IPS DF 6.9 (cell line): ENCODE measurements around the gene GTPBP6.

Source experiments
- DNase-seq: peaks from one replicate; pipeline ENCODE4 v3.0.0-alpha.2; 2013; ENCODE audit warnings: low read depth, low spot score
- H3K27ac ChIP-seq: one replicate; pipeline ENCODE4 v1.5.1; 2013; ENCODE audit warnings: low read length, control low read depth
- H3K27me3 ChIP-seq: 2 replicates; pipeline ENCODE4 v1.6.1; 2013; ENCODE audit warnings: mild to moderate bottlenecking, low read length; ENCODE audit not compliant: control insufficient read depth, insufficient read depth
- H3K36me3 ChIP-seq: 2 replicates; pipeline ENCODE4 v1.6.1; 2013; ENCODE audit warnings: low read length; ENCODE audit not compliant: control insufficient read depth, insufficient read depth
- H3K4me1 ChIP-seq: 2 replicates; pipeline ENCODE4 v1.6.1; 2013; ENCODE audit warnings: low read length; ENCODE audit not compliant: control insufficient read depth, insufficient read depth
- H3K4me3 ChIP-seq: 2 replicates; pipeline ENCODE4 v1.5.1; 2013; ENCODE audit warnings: mild to moderate bottlenecking, low read length
- H3K9me3 ChIP-seq: 2 replicates; pipeline ENCODE4 v1.6.1; 2013; ENCODE audit warnings: low read length, inconsistent platforms; ENCODE audit not compliant: control insufficient read depth, insufficient read depth
- WGBS: extraction: QIAGEN DNeasy Blood & Tissue Kit; methylation state at CpG from one replicate; pipeline ENCODE4 v1.1.7; 2013; ENCODE audit warnings: mixed read lengths, missing lambda C conversion rate; ENCODE audit not compliant: insufficient read length, insufficient coverage; 5-methylcytosine and 5-hydroxymethylcytosine counted together

The GTPBP6 gene

DNA sequence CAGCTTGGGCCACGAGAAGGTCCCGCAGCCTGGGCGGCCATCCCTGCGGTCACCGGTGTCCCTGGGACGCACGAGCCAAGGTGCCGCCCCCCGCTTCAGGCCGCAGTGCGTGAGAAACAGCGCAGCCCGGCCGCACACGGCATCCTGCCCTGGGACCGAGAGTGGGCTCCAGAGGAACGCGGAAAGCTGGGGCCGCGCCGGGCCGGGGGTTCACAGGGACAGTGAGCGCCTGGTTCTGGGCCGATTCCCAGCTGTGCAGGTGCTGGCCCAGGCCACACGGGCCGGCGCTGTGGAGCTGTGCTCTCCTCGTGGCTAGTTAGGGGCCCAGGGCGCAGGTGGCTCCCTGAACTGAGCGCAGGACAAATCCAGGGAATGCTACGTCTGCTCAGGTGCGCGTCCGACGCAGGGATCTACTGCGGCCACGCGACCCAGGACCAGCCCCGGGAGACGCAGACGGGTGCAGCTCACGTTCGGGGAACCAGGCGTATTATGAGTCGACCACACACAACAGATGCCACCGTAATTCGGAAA, 25.8 kb upstream of the GTPBP6 start:
- H3K36me3 ChIP-seq, result peaks cover 28% of the 10 kb centered on the region
- H3K27me3 ChIP-seq, result no peaks in the 10 kb centered on the region
- no peak overlapping the region for H3K4me3 ChIP-seq
- no peaks in the 10 kb centered on the region for H3K9me3 ChIP-seq
- H3K27ac ChIP-seq, result no peak overlapping the region
- no peaks in the 10 kb centered on the region; the same call in 1 of the 2 replicates for H3K4me1 ChIP-seq
- no peak for DNase-seq
- no CpG with 5 or more reads among the region's 47 CpGs for whole genome bisulfite sequencing

- peaks cover 32% of the 10 kb centered on the region for H3K36me3 ChIP-seq
- H3K27ac ChIP-seq, result no peak overlapping the region
- no peaks in the 10 kb centered on the region for H3K9me3 ChIP-seq
- H3K27me3 ChIP-seq, result no peaks in the 10 kb centered on the region
- no CpG with 5 or more reads among the region's 36 CpGs for WGBS
- peaks cover 1% of the 10 kb centered on the region; the same call in 1 of the 2 replicates for H3K4me1 ChIP-seq
- DNase-seq, result no peak
- H3K4me3 ChIP-seq, result no peak overlapping the region
These were observed 23.0 kb upstream of the GTPBP6 start for GRCh38 chrX:341541-342101.

- peaks cover 31% of the 10 kb centered on the region for H3K36me3 ChIP-seq
- no peaks in the 10 kb centered on the region for H3K9me3 ChIP-seq
These were observed 22.2 kb upstream of the GTPBP6 start for GRCh38 chrX:340641-341423.

GRCh38 chrX:340121-340520, 21.5 kb upstream of the GTPBP6 start:
- no CpG with 5 or more reads among the region's 24 CpGs for WGBS
- Histone ChIP-seq H3K9me3 (no peaks in the 10 kb centered on the region), H3K36me3 (peaks cover 27% of the 10 kb centered on the region), H3K4me3 (no peak overlapping the region), H3K27me3 (no peaks in the 10 kb centered on the region), H3K27ac (no peak overlapping the region), H3K4me1 (peaks cover 1% of the 10 kb centered on the region; the same call in 1 of the 2 replicates)
- DNase-seq, result no peak

More at GRCh38 chrX:340641-341423, 22.2 kb upstream of the GTPBP6 start:
- no peak for DNase-seq
- H3K27me3 ChIP-seq, result no peaks in the 10 kb centered on the region
- no peak overlapping the region for H3K27ac ChIP-seq
- H3K4me3 ChIP-seq, result no peak overlapping the region
- peaks cover 1% of the 10 kb centered on the region; the same call in 1 of the 2 replicates for H3K4me1 ChIP-seq
- no CpG with 5 or more reads among the region's 52 CpGs for WGBS

DNA sequence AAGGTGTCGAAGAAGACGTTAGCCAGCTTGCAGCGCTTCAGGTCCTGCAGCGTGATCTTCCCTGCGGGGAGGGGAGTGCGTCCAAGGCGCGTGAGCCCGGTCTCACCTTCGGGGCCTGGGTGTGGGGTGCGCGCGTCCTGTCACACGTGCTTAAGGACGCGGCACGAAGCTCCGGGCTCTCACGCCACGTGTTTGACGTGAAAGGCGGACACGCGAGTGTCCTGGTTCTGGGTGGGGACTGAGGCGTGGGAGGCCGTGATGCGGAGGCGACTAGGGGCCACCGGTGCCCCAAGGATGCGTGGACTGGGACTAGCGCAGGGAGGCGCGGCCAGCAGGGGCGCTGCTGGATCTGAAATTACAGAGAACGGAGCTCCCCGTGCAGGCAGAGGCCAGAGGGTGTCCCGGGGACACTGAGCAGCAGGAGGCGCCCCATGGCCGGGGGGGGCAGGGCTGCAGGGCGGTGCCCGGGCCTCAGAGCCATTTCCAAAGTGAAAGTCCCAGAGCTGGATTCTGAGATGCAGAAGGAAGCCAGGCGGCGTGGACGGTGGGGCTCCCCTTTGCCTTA, 20.3 kb upstream of the GTPBP6 start:
- WGBS, result no CpG with 5 or more reads among the region's 44 CpGs

GRCh38 chrX:338281-338835, 19.8 kb upstream of the GTPBP6 start:
- Histone ChIP-seq H3K4me3 (no peak overlapping the region; the same call in 1 of the 2 replicates), H3K36me3 (peaks cover 27% of the 10 kb centered on the region), H3K27me3 (no peaks in the 10 kb centered on the region), H3K4me1 (peaks cover 1% of the 10 kb centered on the region; the same call in 1 of the 2 replicates), H3K27ac (no peak overlapping the region), H3K9me3 (no peaks in the 10 kb centered on the region)
- no peak for DNase-seq
- WGBS, result no CpG with 5 or more reads among the region's 53 CpGs

More for the DNA sequence above, 20.3 kb upstream of the GTPBP6 start:
- DNase-seq, result no peak
- Histone ChIP-seq H3K4me3 (no peak overlapping the region), H3K4me1 (peaks cover 1% of the 10 kb centered on the region; the same call in 1 of the 2 replicates), H3K36me3 (peaks cover 24% of the 10 kb centered on the region), H3K27me3 (no peaks in the 10 kb centered on the region), H3K27ac (no peak overlapping the region), H3K9me3 (no peaks in the 10 kb centered on the region)

- no peak for DNase-seq
- Histone ChIP-seq H3K9me3 (no peaks in the 10 kb centered on the region), H3K4me1 (peaks cover 1% of the 10 kb centered on the region; the same call in 1 of the 2 replicates), H3K36me3 (peaks cover 29% of the 10 kb centered on the region), H3K27ac (no peak overlapping the region), H3K27me3 (no peaks in the 10 kb centered on the region), H3K4me3 (no peak overlapping the region)
- WGBS, result no CpG with 5 or more reads among the region's 38 CpGs
These were observed 18.8 kb upstream of the GTPBP6 start for GRCh38 chrX:337331-337831.

DNA sequence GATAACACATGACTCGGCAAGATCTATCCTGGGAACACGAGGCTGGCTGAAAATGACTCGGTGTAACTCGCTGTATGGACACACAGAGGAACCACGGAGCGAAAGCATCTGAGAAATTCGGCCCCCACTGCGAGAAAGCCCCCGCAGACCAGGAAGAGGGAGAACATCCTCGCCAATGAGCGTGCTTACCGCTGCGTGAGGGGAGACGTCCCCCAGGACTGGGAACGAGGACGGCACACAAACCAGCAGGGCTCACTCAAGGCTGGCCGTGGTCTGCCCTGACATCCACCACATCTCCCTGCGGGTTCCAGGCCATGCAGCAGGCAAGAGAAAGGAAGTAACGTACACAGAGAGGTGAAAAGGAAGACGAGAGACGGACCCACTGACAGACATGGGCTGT, 17.6 kb upstream of the GTPBP6 start:
- no peaks in the 10 kb centered on the region for H3K27me3 ChIP-seq
- no peak overlapping the region for H3K4me3 ChIP-seq
- H3K27ac ChIP-seq, result no peak overlapping the region
- H3K4me1 ChIP-seq, result peaks cover 2% of the 10 kb centered on the region
- peaks cover 25% of the 10 kb centered on the region for H3K36me3 ChIP-seq
- no CpG with 5 or more reads among the region's 21 CpGs for WGBS
- no peak for DNase-seq
- no peaks in the 10 kb centered on the region for H3K9me3 ChIP-seq

GRCh38 chrX:335758-336155, 17.2 kb upstream of the GTPBP6 start:
- WGBS, result no CpG with 5 or more reads among the region's 17 CpGs
- H3K4me3 ChIP-seq, result no peak overlapping the region
- H3K36me3 ChIP-seq, result peaks cover 25% of the 10 kb centered on the region
- DNase-seq, result no peak
- no peak overlapping the region for H3K27ac ChIP-seq
- H3K9me3 ChIP-seq, result no peaks in the 10 kb centered on the region
- peaks cover 3% of the 10 kb centered on the region for H3K4me1 ChIP-seq
- H3K27me3 ChIP-seq, result no peaks in the 10 kb centered on the region
